ENCODE measurements around the gene RGS9.
A peak's percentile ranks its signal among the peaks of the same experiment; 100 is the strongest.
"Not testable (repeated sequence)": the region's sequence is repeated elsewhere in the genome, so short reads cannot be mapped to it uniquely, and the experiment has no call there.

Gene RGS9

GRCh38 chr17:65137021-65137939, at the start of gene RGS9:
RGS9 (plus strand) TSS chr17:65137370; CDS start chr17:65137541, 171 bp downstream.
- DNase-seq (ENCODE audit: low read depth in 2 of 2, low spot score in 1 of 2) = peak; percentile 68 to 71

- no peak for DNase-seq (ENCODE audit: low read depth in 2 of 2, low spot score in 1 of 2)
These were observed 48.4 kb upstream of the RGS9 start for GRCh38 chr17:65088621-65089360.

GRCh38 chr17:65092262-65092661, 44.9 kb upstream of the RGS9 start:
- DNase-seq (ENCODE audit: low read depth in 2 of 2, low spot score in 1 of 2) = no peak

- DNase-seq (ENCODE audit: low read depth in 2 of 2, low spot score in 1 of 2) = not testable (repeated sequence)
These were observed 44.3 kb upstream of the RGS9 start for GRCh38 chr17:65092721-65093356.

GRCh38 chr17:65093930-65094329, 43.2 kb upstream of the RGS9 start:
- no peak for DNase-seq (ENCODE audit: low read depth in 2 of 2, low spot score in 1 of 2)

- no peak for DNase-seq (ENCODE audit: low read depth in 2 of 2, low spot score in 1 of 2)
These were observed 41.7 kb upstream of the RGS9 start for GRCh38 chr17:65095465-65095864.

GRCh38 chr17:65096382-65096781, 40.8 kb upstream of the RGS9 start:
- DNase-seq (ENCODE audit: low read depth in 2 of 2, low spot score in 1 of 2) = not testable (repeated sequence)

GRCh38 chr17:65097110-65097509, 40.1 kb upstream of the RGS9 start:
- no peak for DNase-seq (ENCODE audit: low read depth in 2 of 2, low spot score in 1 of 2)

GRCh38 chr17:65099475-65099874, 37.7 kb upstream of the RGS9 start:
- DNase-seq (ENCODE audit: low read depth in 2 of 2, low spot score in 1 of 2) = no peak

GRCh38 chr17:65099941-65100315, 37.2 kb upstream of the RGS9 start:
- peak in 1 of 2 donors; percentile 28 for DNase-seq (ENCODE audit: low read depth in 2 of 2, low spot score in 1 of 2)

- DNase-seq (ENCODE audit: low read depth in 2 of 2, low spot score in 1 of 2) = peak; percentile 57 to 67
These were observed 36.6 kb upstream of the RGS9 start for GRCh38 chr17:65100316-65101140.

GRCh38 chr17:65101371-65101770, 35.8 kb upstream of the RGS9 start:
- no peak for DNase-seq (ENCODE audit: low read depth in 2 of 2, low spot score in 1 of 2)

GRCh38 chr17:65102235-65102634, 34.9 kb upstream of the RGS9 start:
- DNase-seq (ENCODE audit: low read depth in 2 of 2, low spot score in 1 of 2) = no peak

- no peak for DNase-seq (ENCODE audit: low read depth in 2 of 2, low spot score in 1 of 2)
These were observed 34.4 kb upstream of the RGS9 start for GRCh38 chr17:65102788-65103187.

GRCh38 chr17:65103431-65103830, 33.7 kb upstream of the RGS9 start:
- DNase-seq (ENCODE audit: low read depth in 2 of 2, low spot score in 1 of 2) = no peak

- no peak for DNase-seq (ENCODE audit: low read depth in 2 of 2, low spot score in 1 of 2)
These were observed 33.3 kb upstream of the RGS9 start for GRCh38 chr17:65103896-65104295.

GRCh38 chr17:65104541-65104940, 32.6 kb upstream of the RGS9 start:
- no peak for DNase-seq (ENCODE audit: low read depth in 2 of 2, low spot score in 1 of 2)

GRCh38 chr17:65104973-65105372, 32.2 kb upstream of the RGS9 start:
- no peak for DNase-seq (ENCODE audit: low read depth in 2 of 2, low spot score in 1 of 2)

GRCh38 chr17:65108152-65108551, 29.0 kb upstream of the RGS9 start:
- DNase-seq (ENCODE audit: low read depth in 2 of 2, low spot score in 1 of 2) = no peak

GRCh38 chr17:65109543-65109942, 27.6 kb upstream of the RGS9 start:
- DNase-seq (ENCODE audit: low read depth in 2 of 2, low spot score in 1 of 2) = no peak

Data from stimulated activated CD8-positive, alpha-beta memory T cell treated with anti-CD3 and anti-CD28 coated beads, Interleukin-4, amount 100 ng/mL, for 1 hour (primary cell).